A549 treated with RU486 at 1 μM for 4 hours (cell line): ENCODE data around the gene SCO2. TPM values are rescaled to one million over a fixed set of nuclear protein-coding genes. Genes with fewer than 3 reads are reported as not detected.

Source experiments
- total RNA-seq: library from RNA; stranded (reverse); fragments of 200-300 nt; extraction: Qiagen RNA extraction; gene quantifications from 5 replicates; pipeline ENCODE4 v1.2.3, GENCODE V29; 2022; ENCODE audit warnings: low read depth

The SCO2 gene, protein sequence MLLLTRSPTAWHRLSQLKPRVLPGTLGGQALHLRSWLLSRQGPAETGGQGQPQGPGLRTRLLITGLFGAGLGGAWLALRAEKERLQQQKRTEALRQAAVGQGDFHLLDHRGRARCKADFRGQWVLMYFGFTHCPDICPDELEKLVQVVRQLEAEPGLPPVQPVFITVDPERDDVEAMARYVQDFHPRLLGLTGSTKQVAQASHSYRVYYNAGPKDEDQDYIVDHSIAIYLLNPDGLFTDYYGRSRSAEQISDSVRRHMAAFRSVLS
- total RNA-seq, result 4.4 to 8.2 TPM (median 6.7 TPM) in 5 replicates

DNA sequence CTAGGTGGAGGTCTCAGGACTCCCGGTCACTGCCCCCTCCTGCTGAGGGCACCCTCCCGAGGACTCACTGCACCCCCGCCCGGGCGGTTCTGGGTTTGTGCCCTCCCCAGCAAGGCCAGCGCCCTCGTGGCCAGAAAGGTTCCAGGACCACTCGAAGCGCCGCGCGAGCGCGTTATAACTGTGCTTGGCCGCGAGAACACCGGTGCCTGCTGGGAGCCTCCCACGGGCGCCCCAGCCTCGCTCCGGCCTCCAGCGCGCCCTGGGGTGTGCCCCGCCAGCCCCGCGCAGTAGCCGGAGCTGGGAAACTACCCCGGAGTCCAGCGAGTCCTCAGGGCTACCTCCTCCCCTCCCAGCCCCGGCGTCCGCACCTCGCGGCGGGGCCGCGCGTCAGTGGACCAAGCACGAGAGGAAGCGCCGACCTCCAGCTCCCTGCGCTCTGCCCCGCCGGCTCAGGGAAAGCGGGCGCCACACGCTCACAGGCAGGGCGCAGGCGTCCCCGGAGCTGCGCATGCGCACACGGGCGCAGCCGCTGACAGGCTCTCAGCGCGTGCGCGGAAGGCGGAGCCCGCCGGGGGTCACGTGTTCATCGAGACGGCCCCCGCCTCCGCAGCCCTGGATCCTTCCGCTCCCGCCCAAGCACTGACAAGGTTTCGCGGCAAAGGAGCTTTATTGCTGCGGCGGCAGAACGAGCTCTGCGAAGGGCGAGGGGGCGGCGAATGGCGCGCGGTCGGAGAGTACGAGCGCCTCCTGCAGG, at the start of gene SCO2:
SCO2 (minus strand) TSS at position 495 of the 754 bp plus-strand sequence. CDS start 1,187 bp downstream, outside the sequence.

DNA sequence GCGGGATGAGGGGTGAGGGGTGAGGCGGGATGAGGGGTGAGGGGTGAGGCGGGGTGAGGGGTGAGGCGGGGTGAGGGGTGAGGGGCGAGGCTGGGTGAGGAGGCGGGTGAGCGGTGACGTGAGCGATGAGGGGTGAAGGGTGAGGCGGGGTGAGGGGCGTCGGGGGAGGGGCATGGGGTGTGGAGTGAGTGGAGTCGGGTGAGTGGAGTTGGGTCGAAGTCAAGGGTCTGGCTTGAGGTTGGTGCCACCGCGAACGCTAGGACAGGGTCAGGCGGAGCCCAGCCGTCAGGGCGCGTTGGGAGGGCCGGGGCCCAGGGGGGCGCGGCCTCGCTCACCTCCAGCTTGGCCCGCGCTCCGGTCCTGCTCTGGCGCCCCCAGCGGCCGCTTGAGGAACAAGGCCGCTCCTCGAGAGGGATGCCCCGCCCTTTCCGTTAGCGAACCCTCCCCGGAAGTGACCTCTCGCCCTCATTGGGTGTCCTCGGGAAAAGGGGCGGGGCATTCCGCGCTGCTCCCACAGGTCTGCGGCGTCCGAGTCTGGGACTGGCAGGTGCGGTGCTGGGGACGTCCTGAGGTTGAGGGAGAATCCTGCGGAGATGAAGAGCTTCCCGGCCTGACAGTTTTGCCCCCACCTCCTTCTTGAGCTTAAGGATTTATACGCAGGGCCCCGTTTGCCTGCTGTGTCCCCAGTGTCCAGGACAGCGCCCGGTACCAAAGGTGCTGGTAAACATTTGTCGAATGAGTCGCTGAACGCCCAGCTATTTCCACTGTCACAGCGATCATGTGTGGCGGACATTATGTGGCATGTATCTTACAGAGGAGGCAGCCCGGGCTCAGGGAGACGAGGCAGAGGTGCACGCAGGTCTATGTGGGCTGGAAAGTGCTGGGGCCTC, 37.4 kb upstream of the SCO2 start, which contains the start of gene SYCE3:
SYCE3 (minus strand) TSS at position 397 of the 890 bp plus-strand sequence. CDS start 6,514 bp downstream, outside the sequence.

DNA sequence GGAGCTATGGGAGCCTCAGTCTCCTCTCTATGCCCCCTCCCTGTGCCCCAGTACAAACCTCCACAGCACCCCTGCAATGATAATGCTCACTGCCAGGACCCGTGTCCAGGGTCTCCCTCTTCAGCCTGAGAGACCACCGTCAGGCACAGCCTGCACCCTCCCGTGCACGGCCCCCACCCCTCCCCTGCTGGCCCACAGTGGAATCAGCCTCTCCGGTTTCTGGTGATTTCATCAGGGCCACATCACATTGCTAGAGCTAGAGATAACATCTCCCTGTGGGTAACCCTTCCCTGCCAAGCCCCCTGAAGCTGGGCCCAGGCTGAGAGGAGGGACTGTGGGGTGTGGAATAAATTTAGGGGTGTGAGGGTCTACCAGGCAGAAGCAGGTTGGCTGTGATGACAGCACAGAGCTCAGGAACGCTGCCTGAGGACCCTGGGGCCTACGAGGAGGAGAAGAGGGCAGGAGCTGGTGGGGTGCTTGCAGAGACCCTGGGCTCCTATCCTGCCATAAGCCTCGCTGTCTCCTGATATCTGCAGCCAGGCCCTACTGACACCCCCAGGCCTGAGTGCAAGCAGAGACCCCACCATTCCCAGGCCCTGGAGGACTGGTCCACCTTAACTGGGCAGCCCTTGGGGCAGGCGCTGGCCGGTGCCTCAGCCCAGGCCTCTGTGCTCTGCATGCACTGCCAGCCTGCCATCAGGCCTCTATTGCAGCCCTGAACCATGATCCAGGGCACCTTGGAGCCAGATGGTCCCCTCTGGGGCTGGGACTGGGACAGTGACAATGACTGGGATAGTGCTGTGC, 20.3 kb upstream of the SCO2 start, which contains the start of gene KLHDC7B:
KLHDC7B (plus strand) TSS at position 378 of the 804 bp plus-strand sequence; CDS start at position 723, 345 bp downstream.

DNA sequence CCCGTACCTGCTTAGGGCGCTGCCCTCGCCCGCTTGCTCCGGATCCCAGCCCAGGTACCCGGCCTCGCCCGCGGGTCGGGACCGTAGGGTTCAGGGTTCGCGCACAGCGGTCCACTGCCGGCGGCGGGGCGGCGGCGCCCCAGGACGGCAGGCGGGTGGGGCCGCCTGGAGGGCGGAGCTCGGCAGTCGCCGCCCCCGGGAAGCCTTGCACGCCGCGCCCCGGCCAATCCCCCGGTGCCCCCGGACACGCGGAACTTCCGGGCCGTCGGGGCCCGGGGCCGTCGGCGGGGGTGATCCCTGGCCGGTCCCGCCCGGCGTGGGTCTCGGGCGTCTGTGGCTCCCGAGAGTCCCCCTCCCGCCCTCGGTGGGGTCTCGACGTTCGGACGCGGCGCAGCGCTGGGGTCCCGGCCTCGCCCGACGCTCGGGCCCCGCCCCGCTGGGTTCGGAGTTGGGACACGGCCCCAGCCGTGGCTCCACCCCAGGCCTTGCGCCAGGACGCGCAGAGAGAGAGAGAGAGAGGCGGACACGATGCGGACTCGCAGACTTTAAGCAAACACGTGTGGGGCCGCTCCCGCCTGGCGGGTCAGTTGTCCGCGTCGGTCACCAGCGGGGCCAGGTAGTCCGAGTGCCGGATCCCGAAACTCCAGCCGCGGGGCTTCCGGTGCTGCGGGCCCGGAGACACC, 4.6 kb upstream of the SCO2 start, which contains the start of gene TYMP:
TYMP (minus strand) TSS at position 116 of the 683 bp plus-strand sequence. CDS start 303 bp downstream, outside the sequence.

DNA sequence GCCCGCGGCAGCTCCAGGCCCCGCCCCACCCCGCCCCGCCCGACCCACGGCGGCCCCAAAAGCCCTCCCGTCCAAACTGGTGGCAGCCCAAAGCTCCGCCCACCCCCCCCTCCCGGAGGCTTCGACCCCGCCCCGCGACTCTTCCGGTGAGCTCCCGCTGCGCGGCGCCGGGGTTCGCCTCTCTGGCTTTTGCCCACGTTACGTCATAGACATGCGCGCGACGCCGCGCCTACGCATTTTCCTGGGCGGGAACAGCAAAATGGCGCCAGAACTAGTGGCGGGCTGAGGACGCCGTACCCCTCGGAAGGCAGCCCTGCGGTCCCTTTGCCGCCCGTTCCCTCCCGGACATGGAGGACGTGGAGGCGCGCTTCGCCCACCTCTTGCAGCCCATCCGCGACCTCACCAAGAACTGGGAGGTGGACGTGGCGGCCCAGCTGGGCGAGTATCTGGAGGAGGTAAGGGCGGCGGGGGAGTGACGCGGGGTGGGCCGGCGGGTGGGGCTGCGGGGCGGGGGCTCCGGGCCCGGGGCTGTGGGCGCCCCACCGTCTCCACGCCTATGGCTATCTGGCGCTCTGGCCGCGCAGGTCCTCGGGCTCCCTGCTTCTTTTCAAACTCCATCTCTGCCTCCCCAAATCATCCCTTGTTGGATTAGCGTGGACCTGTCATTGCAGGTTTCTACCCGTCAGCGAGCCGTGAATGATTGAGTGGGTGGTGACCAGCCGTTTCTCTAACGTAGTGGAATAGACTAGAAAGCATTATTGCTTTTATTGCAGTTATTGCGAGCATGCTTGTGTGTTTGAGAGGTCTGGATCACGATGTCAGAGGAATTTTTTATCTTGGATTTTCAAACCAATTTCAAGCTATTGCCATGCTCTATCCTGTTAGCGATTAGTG, 17.2 kb downstream of the SCO2 start, which contains the start of gene NCAPH2:
NCAPH2 (plus strand) TSS at position 234 of the 894 bp plus-strand sequence; CDS start at position 348, 114 bp downstream.

DNA sequence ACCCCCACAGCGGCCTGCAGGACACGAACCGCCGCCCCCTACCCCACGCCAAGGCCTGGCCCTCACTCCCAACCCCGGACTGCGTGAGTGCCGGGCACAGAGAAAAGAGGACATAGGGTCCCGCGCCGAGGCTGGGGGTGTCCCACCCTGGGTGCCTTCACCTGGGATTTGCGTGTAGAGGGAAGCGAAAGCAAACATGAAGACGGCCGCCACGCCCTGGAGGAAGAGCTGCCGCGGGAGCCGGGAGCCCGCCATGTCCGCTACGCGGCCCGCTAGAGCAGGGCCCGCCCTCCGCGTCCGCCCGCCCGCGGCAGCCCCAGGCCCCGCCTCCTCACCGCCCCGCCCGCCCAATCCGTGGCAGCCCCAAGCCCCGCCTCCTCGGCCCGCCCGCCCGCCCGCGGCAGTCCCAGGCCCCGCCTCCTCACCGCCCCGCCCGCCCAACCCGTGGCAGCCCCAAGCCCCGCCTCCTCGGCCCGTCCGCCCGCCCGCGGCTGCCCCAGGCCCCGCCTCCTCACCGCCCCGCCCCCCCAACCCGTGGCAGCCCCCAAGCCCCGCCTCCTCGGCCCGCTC, 17.9 kb downstream of the SCO2 start, which contains the start of gene LMF2:
LMF2 (minus strand) TSS at position 282 of the 570 bp plus-strand sequence; CDS start at position 255, 27 bp downstream.

DNA sequence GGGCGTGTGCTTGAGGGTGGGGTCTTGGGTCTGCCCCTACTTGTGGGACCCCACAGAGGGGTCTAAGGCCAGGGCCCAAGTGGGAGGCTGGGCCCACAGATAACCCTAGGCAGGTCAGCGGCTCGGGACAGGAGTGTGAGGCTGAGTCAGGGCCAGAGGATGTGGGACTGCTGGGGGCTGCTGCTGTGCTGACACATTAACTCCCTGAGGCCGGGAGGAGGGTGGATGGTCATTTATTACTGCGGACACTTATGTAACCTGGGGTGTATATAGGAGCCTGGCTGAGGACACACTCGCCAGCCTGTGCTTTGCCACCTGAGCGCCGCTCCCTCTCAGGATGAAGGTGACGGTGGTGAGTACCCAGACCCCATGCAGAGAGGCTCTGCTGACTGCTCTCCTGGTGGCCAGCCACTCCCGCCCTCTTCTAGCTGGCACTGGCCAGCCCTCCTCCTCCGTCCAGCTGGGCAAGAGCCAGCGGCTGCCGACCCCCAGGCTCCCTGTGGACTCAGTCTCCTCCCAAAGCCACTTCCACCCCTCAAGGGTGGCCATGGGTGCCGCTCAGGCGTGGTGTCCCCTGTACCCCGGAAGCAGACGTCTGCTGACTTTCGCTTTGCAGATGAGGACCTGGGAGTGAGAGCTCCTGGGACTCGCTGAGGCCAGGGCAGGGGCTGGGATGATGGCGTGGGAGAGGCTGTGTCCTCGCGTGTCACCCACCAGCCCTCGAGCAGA, 38.7 kb downstream of the SCO2 start, which contains the start of gene MIOX:
MIOX (plus strand) TSS at position 299 of the 729 bp plus-strand sequence; CDS start at position 338, 39 bp downstream.

DNA sequence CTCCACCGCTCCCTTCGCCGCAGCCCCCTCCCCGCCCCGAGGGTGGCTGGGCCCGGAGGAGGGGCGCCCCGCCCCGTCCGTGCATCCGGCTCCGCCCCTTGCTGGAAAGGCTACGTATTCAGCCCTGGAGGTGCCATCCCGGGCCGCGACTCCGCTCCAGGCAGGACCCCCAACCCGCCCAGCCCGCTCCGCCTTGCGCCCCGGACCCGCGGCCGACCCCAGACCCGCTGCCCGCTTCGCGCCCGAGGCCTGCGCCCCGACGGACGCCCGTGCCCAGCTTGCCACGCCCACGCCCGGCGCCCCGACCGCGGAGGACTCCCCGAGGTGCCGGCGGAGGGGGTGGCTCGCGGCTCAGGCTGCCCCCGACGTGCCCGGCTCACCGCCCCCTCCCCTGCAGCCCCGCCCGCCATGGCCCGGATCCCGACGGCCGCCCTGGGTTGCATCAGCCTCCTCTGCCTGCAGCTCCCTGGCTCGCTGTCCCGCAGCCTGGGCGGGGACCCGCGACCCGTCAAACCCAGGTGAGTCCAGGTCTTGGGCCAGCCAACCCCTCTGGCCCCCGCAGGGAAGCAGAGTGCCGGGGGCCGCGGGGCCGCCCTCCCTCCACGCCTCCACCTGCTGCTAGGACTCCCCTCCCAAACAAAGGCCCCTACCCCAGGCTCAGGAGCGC, 43.8 kb downstream of the SCO2 start, which contains the start of gene ADM2:
ADM2 (plus strand) TSS at position 104 of the 667 bp plus-strand sequence; CDS start at position 409, 305 bp downstream.

DNA sequence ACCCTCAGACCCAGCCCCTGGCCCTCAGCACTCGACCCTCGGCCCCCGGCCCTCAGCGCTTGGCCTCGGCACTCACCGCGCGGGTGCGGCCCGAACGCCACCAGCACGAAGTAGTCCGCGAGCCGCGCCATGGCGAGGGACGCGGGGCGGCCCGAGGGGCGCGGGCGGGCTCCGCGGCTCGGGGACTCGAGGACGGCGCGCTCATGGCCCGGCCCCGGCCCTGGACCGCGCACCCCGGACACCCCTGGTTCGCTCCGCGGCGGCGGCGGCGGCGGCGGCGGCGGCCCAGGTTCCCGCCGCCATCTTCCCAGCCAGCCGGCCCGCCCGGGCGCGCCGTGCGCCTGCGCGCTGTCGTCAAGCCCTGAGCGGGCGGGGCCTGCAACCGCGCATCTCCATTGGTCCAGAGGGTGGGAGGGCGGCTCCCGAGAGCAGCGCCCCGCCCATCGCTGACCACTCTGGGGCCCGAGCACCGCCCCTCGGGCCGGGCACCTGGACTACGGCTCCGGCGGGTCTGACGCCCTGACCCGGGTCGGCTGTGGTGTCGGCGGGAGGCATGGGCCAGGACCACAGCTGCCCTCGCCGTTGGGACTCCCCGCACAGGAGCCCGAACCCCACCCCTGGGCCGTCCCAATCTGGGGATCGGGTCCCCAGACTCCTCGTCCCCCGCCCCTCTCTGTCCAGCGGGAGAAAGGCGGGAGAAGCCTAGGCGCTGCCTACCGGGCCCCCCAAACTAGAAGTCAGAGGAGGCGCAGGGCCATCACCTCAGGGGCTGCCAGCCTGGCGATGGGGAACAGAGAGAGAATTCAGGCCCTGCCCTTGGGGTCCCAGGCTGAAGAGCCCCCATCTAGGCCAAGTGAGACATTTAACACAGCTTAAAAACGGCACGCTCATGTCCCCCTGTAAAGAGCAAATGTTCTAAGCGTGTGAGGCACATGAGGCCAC, 50.4 kb downstream of the SCO2 start, which contains the start of gene SBF1:
SBF1 (minus strand) TSS at position 326 of the 942 bp plus-strand sequence; CDS start at position 131, 195 bp downstream.

Other genes starting within 250 kb of the SCO2 start
- 85.8 to 126 TPM (median 108 TPM) in 5 replicates for gene PLXNB2, start 218.0 kb downstream of the SCO2 start, total RNA-seq
- gene DENND6B, start 198.6 kb downstream of the SCO2 start, total RNA-seq, result 2.1 to 3.3 TPM (median 2.7 TPM) in 5 replicates
- 9.1 to 13.3 TPM (median 12.2 TPM) in 5 replicates for gene PPP6R2, start 182.3 kb downstream of the SCO2 start, total RNA-seq
- gene SBF1, start 50.6 kb downstream of the SCO2 start, total RNA-seq, result 16.2 to 27.1 TPM (median 24.2 TPM) in 5 replicates
- 0.31 to 0.77 TPM (median 0.56 TPM) in 5 replicates for gene ADM2, start 44.1 kb downstream of the SCO2 start, total RNA-seq
- gene MIOX, start 38.7 kb downstream of the SCO2 start, total RNA-seq, result not detected in 5 replicates
- gene LMF2, start 17.9 kb downstream of the SCO2 start, total RNA-seq, result 28.1 to 51.7 TPM (median 41.4 TPM) in 5 replicates
- 31.1 to 37.8 TPM (median 35.9 TPM) in 5 replicates for gene NCAPH2, start 17.4 kb downstream of the SCO2 start, total RNA-seq
- gene TYMP, start 4.4 kb upstream of the SCO2 start, total RNA-seq, result 10.8 to 21.9 TPM (median 18.6 TPM) in 5 replicates
- 0.03 TPM in 2 of 5 replicates, not detected in the others for gene KLHDC7B, start 20.3 kb upstream of the SCO2 start, total RNA-seq
- 0.56 to 0.66 TPM (median 0.58 TPM) in 3 of 5 replicates, not detected in the others for gene SYCE3, start 37.3 kb upstream of the SCO2 start, total RNA-seq
- gene CPT1B, start 52.8 kb upstream of the SCO2 start, total RNA-seq, result 7.5 to 14.2 TPM (median 13.8 TPM) in 5 replicates
- 14.3 to 23.0 TPM (median 18.5 TPM) in 5 replicates for gene CHKB, start 57.3 kb upstream of the SCO2 start, total RNA-seq
- 2.2 to 4.2 TPM (median 3.8 TPM) in 5 replicates for gene MAPK8IP2, start 75.2 kb upstream of the SCO2 start, total RNA-seq
- gene ARSA, start 102.6 kb upstream of the SCO2 start, total RNA-seq, result 15.6 to 27.5 TPM (median 19.6 TPM) in 5 replicates
- gene SHANK3, start 147.2 kb upstream of the SCO2 start, total RNA-seq, result 3.0 to 6.1 TPM (median 4.6 TPM) in 5 replicates
- 0.25 TPM in 1 of 5 replicates, not detected in the others for gene ACR, start 212.6 kb upstream of the SCO2 start, total RNA-seq